Cerebellar nuclear complex (tissue), 1 donor: ENCODE data around the gene DPYD.

ENCODE experiments used
- DNase-seq, 2 experiments: peaks; one replicate each; lab custom pipeline; 2025; lab: John Stamatoyannopoulos, UW

Gene DPYD

DNA sequence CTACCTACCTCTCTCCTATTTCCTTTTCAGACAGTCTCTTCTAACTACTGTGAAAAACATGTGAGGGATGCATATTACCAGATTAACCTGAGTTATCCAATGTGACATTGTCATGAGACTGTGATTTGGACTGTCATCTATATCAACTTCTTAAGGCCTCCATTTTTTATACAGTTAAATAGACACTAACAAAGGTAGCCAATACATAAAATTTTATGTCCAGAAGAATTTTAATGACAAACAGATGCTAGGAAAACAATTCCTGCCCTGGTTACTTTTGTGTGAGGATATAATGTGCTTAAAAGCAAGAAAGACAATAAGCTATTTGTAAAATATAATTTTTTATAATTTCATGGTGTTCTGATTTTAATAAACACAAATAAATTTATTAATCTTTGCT, 136.2 kb downstream of the DPYD start:
- DNase-seq: no peak

DNA sequence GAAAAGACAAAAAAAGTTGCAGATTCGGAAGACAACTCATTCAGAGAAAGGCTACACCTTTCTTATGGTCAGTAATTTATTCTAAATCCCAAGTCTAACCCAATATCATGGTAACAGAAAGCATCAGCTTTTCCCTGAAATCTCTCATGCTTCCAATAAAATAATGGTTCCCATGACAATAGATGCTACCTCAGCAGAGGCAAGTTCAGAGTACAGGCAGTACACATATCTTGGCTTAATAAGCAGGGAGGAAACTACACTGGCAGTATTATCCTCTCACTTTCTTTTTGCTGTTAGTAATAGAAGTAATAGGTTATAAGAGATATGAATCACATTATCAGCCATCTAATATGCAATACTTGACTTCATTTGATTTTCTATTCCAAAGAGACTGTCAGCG, 137.1 kb downstream of the DPYD start:
- DNase-seq: no peak

GRCh38 chr1:97781762-97782337, 139.0 kb downstream of the DPYD start:
- DNase-seq: no peak

- no peak for DNase-seq
Observed at GRCh38 chr1:97780884-97781283, 139.9 kb downstream of the DPYD start.

DNA sequence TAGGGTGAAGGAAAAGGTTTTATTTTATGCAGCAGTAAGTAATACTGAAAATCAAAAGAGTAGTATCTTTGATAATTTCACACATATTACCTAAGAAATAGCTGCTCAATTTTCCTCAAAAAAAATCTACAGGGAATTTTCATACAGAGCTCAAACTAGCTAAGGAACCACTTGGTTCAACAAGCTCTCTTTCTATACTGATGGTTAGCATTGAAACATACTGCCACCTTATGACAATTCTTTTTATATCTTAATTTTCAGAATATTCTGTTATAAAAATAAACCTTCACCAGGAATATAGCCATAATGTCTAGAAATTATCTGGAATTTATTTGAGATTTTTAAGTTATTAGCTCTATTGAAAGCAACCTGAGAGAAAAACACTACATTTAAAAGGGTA, 142.1 kb downstream of the DPYD start:
- DNase-seq: no peak

DNA sequence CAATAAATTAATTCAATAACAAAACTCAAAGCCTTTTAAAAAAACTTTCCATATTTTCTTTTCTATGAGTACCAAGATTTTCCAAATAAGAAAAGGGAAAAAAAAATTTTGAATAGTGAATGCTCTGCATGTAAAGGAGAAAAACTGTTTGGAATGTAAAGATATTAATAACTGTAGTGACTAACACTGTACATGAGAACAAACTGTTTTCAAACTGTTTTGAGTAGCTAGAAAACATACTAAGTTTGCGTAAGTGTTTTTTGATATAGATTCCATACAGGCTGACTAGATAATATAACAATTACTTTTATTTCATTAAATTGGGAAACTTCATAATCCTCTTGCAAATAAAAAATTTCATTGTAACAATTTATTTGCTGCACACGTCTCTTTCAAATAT, 150.5 kb downstream of the DPYD start:
- no peak for DNase-seq

GRCh38 chr1:97767381-97767780, 153.5 kb downstream of the DPYD start:
- DNase-seq: no peak

- DNase-seq: no peak
Observed at GRCh38 chr1:97764991-97765390, 155.8 kb downstream of the DPYD start.

DNA sequence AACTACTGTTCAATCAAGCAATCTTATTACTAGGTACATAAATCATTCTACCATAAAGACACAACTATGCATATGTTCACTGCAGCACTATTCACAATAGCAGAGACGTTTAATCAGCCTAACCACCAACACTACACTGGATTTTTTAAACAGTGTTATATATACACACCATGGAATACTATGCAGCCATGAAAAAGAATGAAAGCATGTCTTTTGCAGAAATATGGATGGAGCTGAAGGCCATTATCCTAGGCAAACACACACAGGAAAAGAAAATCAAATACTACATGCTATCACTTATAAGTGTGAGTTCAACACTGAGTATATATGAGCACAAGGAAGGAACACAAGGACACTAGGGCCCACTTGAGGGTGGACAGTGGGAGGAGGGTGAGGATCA, 159.2 kb downstream of the DPYD start:
- no peak for DNase-seq

DNA sequence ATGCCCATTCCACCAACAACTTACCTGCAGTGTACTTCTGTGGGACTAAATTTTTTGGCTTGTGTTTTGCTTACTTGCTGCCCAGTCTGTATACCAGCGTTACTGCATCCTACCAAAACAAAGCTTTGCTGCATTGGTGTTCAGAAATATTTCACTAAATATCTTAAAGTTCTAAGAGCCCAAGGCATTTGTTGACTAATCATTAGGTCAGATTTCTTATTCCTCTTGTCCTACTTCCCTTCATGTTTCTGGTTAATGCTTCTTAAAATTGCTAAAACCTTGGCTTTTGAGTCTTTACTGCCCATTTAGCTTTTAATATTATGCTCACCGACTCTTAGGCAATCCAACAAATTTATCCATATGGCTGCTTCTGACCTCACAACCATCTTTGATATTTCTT, 161.8 kb downstream of the DPYD start:
- no peak for DNase-seq

DNA sequence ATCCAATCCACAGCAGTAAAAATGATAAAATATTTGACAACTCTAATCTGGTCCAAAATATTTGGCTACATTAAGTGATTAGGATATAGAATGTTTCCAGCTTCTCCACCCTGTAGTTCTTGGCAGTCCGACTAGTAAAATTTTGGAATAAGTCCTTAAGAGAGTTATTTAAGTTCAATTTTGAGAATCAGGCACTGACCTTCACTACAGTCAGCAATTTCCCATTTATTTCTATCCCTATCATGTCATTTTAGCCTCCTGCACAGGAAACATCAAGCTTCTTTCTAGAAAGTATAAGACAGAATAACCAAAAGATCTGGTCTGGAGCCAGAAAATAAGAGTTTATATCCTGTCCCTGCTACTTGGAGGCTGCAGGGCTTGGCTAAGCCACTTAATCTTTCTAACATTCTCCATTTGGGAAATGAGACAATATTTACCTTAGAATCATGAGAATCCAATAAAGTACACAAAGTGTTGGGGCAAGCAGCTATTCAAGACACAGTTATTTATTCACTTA, 162.2 kb downstream of the DPYD start:
- no peak for DNase-seq

DNA sequence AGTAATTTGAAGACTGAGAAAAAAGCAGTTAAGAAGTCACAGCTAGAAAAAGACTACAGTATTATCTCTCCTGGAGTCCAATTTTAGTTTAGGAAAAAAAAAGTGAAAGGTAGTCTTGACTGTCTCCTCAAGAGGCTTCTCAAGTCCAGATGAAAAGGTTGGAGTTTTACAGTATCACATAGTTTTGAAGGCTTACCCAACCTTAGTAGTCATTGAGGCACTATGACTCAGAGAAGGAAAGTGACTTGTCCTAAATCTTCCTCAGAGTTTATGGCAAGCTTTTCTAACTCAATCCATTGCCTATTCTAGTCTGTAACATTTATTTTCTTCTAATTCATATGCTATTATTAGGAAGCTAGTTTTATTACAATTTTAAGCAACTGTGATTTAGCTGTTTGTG, 174.9 kb downstream of the DPYD start:
- DNase-seq: no peak

- no peak for DNase-seq
Observed at GRCh38 chr1:97744977-97745376, 175.9 kb downstream of the DPYD start.

- DNase-seq: no peak
Observed at GRCh38 chr1:97743129-97743528, 177.7 kb downstream of the DPYD start.

DNA sequence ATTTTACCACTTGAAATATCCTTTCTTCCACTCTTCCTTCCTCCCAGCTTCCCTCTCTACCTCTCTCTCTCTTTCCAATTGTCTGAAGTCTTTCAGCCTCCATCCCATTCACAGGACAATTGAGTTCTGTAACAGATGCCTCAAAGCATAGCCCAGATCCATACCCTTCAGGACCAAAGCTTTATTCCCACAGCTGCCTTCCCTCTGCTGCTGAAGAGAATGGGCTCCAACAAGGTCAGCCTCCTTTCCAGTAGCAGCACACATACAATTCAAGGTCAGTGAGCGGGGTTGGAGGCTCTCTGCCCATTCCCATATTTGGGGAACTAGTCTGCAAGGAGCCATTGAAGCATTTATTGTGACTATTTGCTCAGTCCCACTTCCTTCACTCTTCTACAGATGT, 179.9 kb downstream of the DPYD start:
- no peak for DNase-seq

GRCh38 chr1:97739596-97740103, 181.2 kb downstream of the DPYD start:
- DNase-seq: no peak

GRCh38 chr1:97738270-97738669, 182.6 kb downstream of the DPYD start:
- DNase-seq: no peak

DNA sequence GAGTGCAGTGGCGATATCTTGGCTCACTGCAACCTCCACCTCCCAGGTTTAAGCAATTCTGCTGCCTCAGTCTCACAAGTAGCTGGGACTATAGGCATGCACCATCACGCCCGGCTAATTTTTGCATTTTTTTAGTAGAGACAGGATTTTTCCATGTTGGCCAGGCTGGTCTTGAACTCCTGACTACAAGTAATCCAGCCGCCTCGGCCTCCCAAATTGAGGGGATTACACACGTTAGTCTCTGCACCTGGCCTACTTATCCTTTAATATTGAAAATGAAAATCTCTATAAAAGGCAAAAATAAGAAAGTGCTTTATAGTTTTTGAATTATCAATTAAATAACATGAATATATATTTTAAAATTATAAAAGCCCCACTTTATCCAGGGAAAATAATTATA, 190.6 kb downstream of the DPYD start:
- DNase-seq: no peak

DNA sequence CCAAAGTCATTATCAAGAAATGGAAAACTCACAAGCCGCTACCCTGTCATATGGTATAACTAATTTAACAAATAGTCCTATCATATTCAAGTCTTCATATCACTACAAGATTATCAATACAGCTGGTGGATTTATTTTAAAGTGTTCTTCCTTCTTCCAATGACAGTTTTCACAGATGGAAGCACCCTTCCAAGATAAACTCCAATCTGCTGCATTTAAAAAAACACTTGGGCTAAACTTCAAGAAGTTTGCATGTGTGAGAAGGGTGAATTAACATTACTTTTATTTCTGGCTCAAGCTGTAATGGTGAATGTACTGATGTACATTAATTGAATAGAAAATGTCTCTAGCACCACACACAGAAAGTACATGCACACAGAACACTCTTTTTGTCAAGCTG, 192.4 kb downstream of the DPYD start:
- DNase-seq: no peak

GRCh38 chr1:97727029-97727428, 193.8 kb downstream of the DPYD start:
- no peak for DNase-seq

DNA sequence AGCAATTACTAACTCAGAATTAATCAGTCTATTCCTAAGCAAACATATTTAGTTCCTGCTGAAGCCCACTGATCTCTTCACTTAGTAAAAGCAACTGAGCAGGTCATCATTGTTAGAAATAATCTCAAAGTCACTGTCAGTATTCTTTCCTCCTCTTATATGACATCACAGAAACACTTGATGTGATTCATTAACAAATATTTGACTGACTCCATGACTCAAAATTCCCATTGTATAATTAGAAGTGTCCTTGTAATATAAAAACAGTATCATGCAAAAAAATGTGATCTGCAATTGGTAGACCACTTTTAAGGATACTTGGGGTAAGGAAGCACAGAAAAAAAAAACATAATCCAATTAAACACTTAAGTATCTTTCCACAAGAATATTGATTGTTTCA, 194.4 kb downstream of the DPYD start:
- no peak for DNase-seq

DNA sequence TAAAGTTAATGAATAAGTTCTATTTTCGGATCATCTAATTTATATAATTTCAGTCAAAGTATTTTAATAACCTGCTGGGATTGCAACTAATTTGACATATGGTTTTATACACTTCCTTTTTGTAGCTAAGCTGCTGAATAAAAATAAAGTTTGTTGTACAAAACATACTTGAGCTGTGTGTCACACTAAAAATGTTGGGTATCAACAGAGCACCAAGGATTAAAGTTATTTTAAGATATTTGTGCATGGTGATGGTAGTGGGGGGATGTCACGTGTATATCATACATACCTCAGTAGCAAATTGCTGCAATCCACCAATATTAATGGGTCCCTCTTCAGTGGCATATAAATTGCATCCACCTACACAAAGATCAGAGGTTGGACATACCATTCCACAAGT, 199.6 kb downstream of the DPYD start:
- no peak for DNase-seq

DNA sequence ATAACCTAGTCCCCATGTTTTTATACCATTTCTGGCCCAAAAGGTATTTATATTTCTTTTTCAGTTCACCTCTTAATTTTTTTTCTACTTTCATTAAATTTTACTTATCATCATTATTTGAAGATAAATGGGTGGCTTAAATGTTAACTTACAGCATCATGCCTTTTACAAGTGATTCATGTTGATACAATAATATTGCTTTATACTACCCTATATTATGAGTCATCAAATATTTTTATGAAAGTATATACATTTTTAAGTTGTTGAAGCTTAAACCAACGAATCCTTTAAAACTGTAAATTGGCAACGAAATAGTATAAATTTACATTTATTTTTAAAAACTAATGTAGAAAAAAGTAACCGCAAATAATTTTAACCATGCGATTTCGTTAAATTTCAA, 207.9 kb downstream of the DPYD start:
- no peak for DNase-seq

- DNase-seq: no peak
Observed at GRCh38 chr1:97711858-97712257, 209.0 kb downstream of the DPYD start.
